OCI-LY7 (cell line): Measurements from ENCODE around the gene PLD4.

Experiments
- EZH2phosphoT487 ChIP-seq: fragments of 200-600 bp; sonication (generic); IDR thresholded peaks from 2 replicates; pipeline ENCODE4 v1.6.1; 2018; ENCODE audit warnings: low read depth, borderline replicate concordance, mild to moderate bottlenecking, mixed run types, antibody characterized with exemption, low read length, moderate library complexity, mixed read lengths
- TF ChIP-seq, protein P1 (sequence below): fragments of 200-600 bp; sonication (generic); conservative IDR thresholded peaks from 2 replicates; pipeline ENCODE4 v1.5.1; 2014; ENCODE audit warnings: mild to moderate bottlenecking, antibody characterized with exemption, low read length, moderate library complexity, mixed read lengths

DNA sequence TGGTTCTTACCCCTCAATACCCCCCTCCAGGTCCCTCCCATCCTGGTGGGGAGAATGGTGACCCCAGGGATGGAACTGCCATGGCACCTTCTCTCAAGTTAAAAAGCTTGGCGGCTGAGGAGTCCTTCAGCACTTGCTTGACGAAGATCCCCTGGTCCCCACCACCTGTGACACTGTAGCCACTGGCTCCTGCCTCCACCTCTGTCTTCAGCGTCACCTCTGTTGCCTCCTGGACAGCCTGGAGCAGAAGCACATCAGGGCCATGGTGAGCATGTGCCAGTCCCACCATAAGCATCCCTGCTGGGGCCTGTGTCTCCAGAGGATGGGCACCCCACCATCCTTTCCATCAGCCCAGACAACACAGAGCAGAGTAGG, 30.7 kb downstream of the PLD4 start:
- TF ChIP-seq, protein P1, sequence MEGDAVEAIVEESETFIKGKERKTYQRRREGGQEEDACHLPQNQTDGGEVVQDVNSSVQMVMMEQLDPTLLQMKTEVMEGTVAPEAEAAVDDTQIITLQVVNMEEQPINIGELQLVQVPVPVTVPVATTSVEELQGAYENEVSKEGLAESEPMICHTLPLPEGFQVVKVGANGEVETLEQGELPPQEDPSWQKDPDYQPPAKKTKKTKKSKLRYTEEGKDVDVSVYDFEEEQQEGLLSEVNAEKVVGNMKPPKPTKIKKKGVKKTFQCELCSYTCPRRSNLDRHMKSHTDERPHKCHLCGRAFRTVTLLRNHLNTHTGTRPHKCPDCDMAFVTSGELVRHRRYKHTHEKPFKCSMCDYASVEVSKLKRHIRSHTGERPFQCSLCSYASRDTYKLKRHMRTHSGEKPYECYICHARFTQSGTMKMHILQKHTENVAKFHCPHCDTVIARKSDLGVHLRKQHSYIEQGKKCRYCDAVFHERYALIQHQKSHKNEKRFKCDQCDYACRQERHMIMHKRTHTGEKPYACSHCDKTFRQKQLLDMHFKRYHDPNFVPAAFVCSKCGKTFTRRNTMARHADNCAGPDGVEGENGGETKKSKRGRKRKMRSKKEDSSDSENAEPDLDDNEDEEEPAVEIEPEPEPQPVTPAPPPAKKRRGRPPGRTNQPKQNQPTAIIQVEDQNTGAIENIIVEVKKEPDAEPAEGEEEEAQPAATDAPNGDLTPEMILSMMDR: no peak
- TF ChIP-seq EZH2phosphoT487: no peak
